GM12878 (cell line): ENCODE measurements around the gene DNAJC9. TPM values are rescaled to one million over a fixed set of nuclear protein-coding genes. Genes with fewer than 3 reads are reported as not detected.

Experiments used
- BHLHE40 ChIP-seq, 2 experiments: fragments of 450-650 bp in 1 of 2; IDR thresholded peaks; 2 replicates each; pipeline ENCODE4 v1.6.1; 2011 to 2017; ENCODE audit warnings: low read depth in 2 of 2, borderline replicate concordance in 1 of 2, improper control_type of control experiment in 1 of 2, low read length in 1 of 2, mild to moderate bottlenecking in 1 of 2
- FOS ChIP-seq: IDR thresholded peaks from 3 replicates; pipeline ENCODE4 v1.6.1; 2011; ENCODE audit warnings: borderline replicate concordance; ENCODE audit not compliant: insufficient read length; ENCODE audit errors: extremely low read depth
- MEF2B ChIP-seq: fragments of 450-650 bp; IDR thresholded peaks from 2 replicates; pipeline ENCODE4 v1.6.1; 2018; ENCODE audit warnings: mild to moderate bottlenecking, moderate library complexity; ENCODE audit not compliant: partially characterized antibody, poor library complexity, severe bottlenecking
- MTA2 ChIP-seq: fragments of 450-650 bp; IDR thresholded peaks from 2 replicates; pipeline ENCODE4 v1.6.1; 2016; ENCODE audit warnings: low read depth, mild to moderate bottlenecking, moderate library complexity
- RAD51 ChIP-seq: fragments of 450-650 bp; IDR thresholded peaks from 2 replicates; pipeline ENCODE4 v1.6.1; 2016; ENCODE audit warnings: moderate library complexity, mild to moderate bottlenecking, inconsistent platforms
- REST ChIP-seq: IDR thresholded peaks from 2 replicates; pipeline ENCODE4 v1.6.1; 2012; ENCODE audit warnings: mild to moderate bottlenecking, low read depth, low read length
- SMARCA5 ChIP-seq: fragments of 450-650 bp; IDR thresholded peaks from 2 replicates; pipeline ENCODE4 v1.6.1; 2017; ENCODE audit warnings: mild to moderate bottlenecking
- SMC3 ChIP-seq: IDR thresholded peaks from 2 replicates; pipeline ENCODE4 v1.6.1; 2011; ENCODE audit warnings: low read length, improper control_type of control experiment, borderline replicate concordance
- polyA plus RNA-seq, 11 experiments: library from polyadenylated mRNA; depleted of rRNA in 4 of 11; unstranded in 6 of 11; stranded (reverse) in 5 of 11; fragments of >200 nt; fragmentation: Nextera tagmentation in 4 of 11; fragmentation: Illumina TruSeq in 1 of 11; extraction: Ambion mirVana in 4 of 11; extraction: Trizol in 1 of 11; gene quantifications; 1 replicate in 1 of 11; 2 replicates in 10 of 11; pipeline versions ENCODE4 v1.2.1 to v1.2.3, GENCODE V29; 2011 to 2016; ENCODE audit warnings: inconsistent platforms in 2 of 11, missing spikeins in 2 of 11, low read depth in 1 of 11
- total RNA-seq, 4 experiments: library from RNA; depleted of rRNA in 3 of 4; stranded (reverse); fragments of >200 nt in 3 of 4; fragmentation: Illumina TruSeq in 1 of 4; extraction: Trizol in 1 of 4; gene quantifications; 2 replicates each; pipeline versions ENCODE4 v1.2.1 to v1.2.3, GENCODE V29; 2013 to 2021
- TF ChIP-seq, protein P1 (sequence below): fragments of 450-650 bp; IDR thresholded peaks from 2 replicates; pipeline ENCODE4 v1.6.1; 2016; ENCODE audit warnings: mild to moderate bottlenecking
- TF ChIP-seq, protein P2 (sequence below), 3 experiments: IDR thresholded peaks in 2 of 3; conservative IDR thresholded peaks in 1 of 3; 2 replicates each; pipeline ENCODE4 v1.5.1; 2011; ENCODE audit warnings: low read depth in 3 of 3, low read length in 3 of 3, mild to moderate bottlenecking in 3 of 3, control low read depth in 2 of 3, moderate library complexity in 2 of 3, inconsistent platforms in 1 of 3, mixed read lengths in 1 of 3; ENCODE audit not compliant: control insufficient read depth in 2 of 3, insufficient read depth in 1 of 3; ENCODE audit errors: extremely low read depth in 1 of 3

DNAJC9 gene
- total and polyA plus RNA-seq, 10 of the 15 experiments (the other 5 are each of a cell fraction or from before 2014, with no cell fraction given), result 15.0 to 72.9 (median 41.8) TPM

GRCh38 chr10:73218431-73219191, 28.4 kb downstream of the DNAJC9 start (continued):
- TF ChIP-seq SMC3 (peak; percentile 23; the same call in 1 of the 2 replicates), RAD51 (no peak), BHLHE40 (IDR thresholded peaks at IDR 0.05; ENCODE audit: borderline replicate concordance in 1 of 2, low read depth in 2 of 2, low read length in 1 of 2) (no peak), FOS (no peak), REST (no peak), MEF2B (peak; percentile 63), MTA2 (0 out of 2 replicates have a peak, but pooled peaks have one; percentile 13), SMARCA5 (0 out of 2 replicates have a peak, but pooled peaks have one; percentile 24)
- TF ChIP-seq, protein P1, sequence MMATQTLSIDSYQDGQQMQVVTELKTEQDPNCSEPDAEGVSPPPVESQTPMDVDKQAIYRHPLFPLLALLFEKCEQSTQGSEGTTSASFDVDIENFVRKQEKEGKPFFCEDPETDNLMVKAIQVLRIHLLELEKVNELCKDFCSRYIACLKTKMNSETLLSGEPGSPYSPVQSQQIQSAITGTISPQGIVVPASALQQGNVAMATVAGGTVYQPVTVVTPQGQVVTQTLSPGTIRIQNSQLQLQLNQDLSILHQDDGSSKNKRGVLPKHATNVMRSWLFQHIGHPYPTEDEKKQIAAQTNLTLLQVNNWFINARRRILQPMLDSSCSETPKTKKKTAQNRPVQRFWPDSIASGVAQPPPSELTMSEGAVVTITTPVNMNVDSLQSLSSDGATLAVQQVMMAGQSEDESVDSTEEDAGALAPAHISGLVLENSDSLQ, result 0 out of 2 replicates have a peak, but pooled peaks have one; percentile 42
- TF ChIP-seq, protein P2, sequence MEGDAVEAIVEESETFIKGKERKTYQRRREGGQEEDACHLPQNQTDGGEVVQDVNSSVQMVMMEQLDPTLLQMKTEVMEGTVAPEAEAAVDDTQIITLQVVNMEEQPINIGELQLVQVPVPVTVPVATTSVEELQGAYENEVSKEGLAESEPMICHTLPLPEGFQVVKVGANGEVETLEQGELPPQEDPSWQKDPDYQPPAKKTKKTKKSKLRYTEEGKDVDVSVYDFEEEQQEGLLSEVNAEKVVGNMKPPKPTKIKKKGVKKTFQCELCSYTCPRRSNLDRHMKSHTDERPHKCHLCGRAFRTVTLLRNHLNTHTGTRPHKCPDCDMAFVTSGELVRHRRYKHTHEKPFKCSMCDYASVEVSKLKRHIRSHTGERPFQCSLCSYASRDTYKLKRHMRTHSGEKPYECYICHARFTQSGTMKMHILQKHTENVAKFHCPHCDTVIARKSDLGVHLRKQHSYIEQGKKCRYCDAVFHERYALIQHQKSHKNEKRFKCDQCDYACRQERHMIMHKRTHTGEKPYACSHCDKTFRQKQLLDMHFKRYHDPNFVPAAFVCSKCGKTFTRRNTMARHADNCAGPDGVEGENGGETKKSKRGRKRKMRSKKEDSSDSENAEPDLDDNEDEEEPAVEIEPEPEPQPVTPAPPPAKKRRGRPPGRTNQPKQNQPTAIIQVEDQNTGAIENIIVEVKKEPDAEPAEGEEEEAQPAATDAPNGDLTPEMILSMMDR (IDR thresholded peaks at IDR 0.05 in 2 of 3, conservative IDR thresholded peaks at IDR 0.05 in 1 of 3; ENCODE audit: control insufficient read depth in 2 of 3, extremely low read depth in 1 of 3, insufficient read depth in 1 of 3, low read depth in 3 of 3, low read length in 3 of 3), result peak; percentile 44 to 50 (median 48); a peak in 5 of 6 replicates
